MG63 (cell line): Measurements from ENCODE around the gene ARHGAP18. TPM values are rescaled to one million over a fixed set of nuclear protein-coding genes. Genes with fewer than 3 reads are reported as not detected.

Experiments
- DNase-seq: peaks from one replicate; pipeline ENCODE4 v3.0.0-alpha.2; 2020
- H3K27me3 ChIP-seq: fragments of 250-450 bp; sonication (Bioruptor Pico); 2 replicates; pipeline ENCODE4 v1.5.1; 2020; ENCODE audit warnings: mild to moderate bottlenecking, moderate library complexity
- H3K36me3 ChIP-seq: fragments of 250-450 bp; sonication (Bioruptor Pico); 2 replicates; pipeline ENCODE4 v1.5.1; 2020; ENCODE audit warnings: mild to moderate bottlenecking, moderate library complexity
- H3K4me3 ChIP-seq: fragments of 250-450 bp; sonication (Bioruptor Pico); 2 replicates; pipeline ENCODE4 v1.5.1; 2020; ENCODE audit warnings: mild to moderate bottlenecking, moderate library complexity
- H3K9me3 ChIP-seq: fragments of 250-450 bp; sonication (Bioruptor Pico); 2 replicates; pipeline ENCODE4 v1.5.1; 2020; ENCODE audit warnings: mild to moderate bottlenecking, moderate library complexity
- total RNA-seq: library from RNA; depleted of rRNA; stranded (reverse); fragments of >200 nt; shearing (Covaris generic); gene quantifications from 2 replicates; pipeline ENCODE4 v1.2.3, GENCODE V29; 2014; ENCODE audit warnings: low replicate concordance

The ARHGAP18 gene
- total RNA-seq, 1 experiment from 2014 or later = 31.7 TPM

- Histone ChIP-seq H3K9me3 (no peaks in the 10 kb centered on the region), H3K36me3 (no peaks in the 10 kb centered on the region), H3K27me3 (no peaks in the 10 kb centered on the region), H3K4me3 (no peak overlapping the region)
- DNase-seq = no peak
Measured at GRCh38 chr6:129732034-129732433, 22.1 kb upstream of the ARHGAP18 start.

- Histone ChIP-seq H3K36me3 (no peaks in the 10 kb centered on the region), H3K27me3 (no peaks in the 10 kb centered on the region), H3K9me3 (no peaks in the 10 kb centered on the region), H3K4me3 (no peak overlapping the region)
- DNase-seq = no peak
Measured at GRCh38 chr6:129731428-129731827, 21.5 kb upstream of the ARHGAP18 start.

GRCh38 chr6:129730477-129731165, 20.6 kb upstream of the ARHGAP18 start:
- H3K4me3 ChIP-seq = no peak overlapping the region
- no peak for DNase-seq
- no peaks in the 10 kb centered on the region for H3K9me3 ChIP-seq
- H3K36me3 ChIP-seq = no peaks in the 10 kb centered on the region
- no peaks in the 10 kb centered on the region for H3K27me3 ChIP-seq

GRCh38 chr6:129726650-129727049, 16.7 kb upstream of the ARHGAP18 start:
- H3K27me3 ChIP-seq = no peaks in the 10 kb centered on the region
- no peak overlapping the region for H3K4me3 ChIP-seq
- no peak for DNase-seq
- H3K36me3 ChIP-seq = no peaks in the 10 kb centered on the region
- no peaks in the 10 kb centered on the region for H3K9me3 ChIP-seq

GRCh38 chr6:129725341-129725740, 15.4 kb upstream of the ARHGAP18 start:
- no peaks in the 10 kb centered on the region for H3K9me3 ChIP-seq
- H3K4me3 ChIP-seq = no peak overlapping the region
- no peaks in the 10 kb centered on the region for H3K36me3 ChIP-seq
- H3K27me3 ChIP-seq = no peaks in the 10 kb centered on the region
- DNase-seq = no peak

- no peak for DNase-seq
Measured at GRCh38 chr6:129719692-129720091, 9.7 kb upstream of the ARHGAP18 start.

GRCh38 chr6:129717277-129717676, 7.3 kb upstream of the ARHGAP18 start:
- no peak overlapping the region for H3K4me3 ChIP-seq
- H3K27me3 ChIP-seq = no peaks in the 10 kb centered on the region
- no peaks in the 10 kb centered on the region for H3K36me3 ChIP-seq
- no peaks in the 10 kb centered on the region for H3K9me3 ChIP-seq
- DNase-seq = no peak

More at GRCh38 chr6:129719692-129720091, 9.7 kb upstream of the ARHGAP18 start:
- Histone ChIP-seq H3K9me3 (no peaks in the 10 kb centered on the region), H3K4me3 (no peak overlapping the region), H3K27me3 (no peaks in the 10 kb centered on the region), H3K36me3 (no peaks in the 10 kb centered on the region)

GRCh38 chr6:129713806-129714333, 3.9 kb upstream of the ARHGAP18 start:
- no peak for DNase-seq
- Histone ChIP-seq H3K9me3 (no peaks in the 10 kb centered on the region), H3K27me3 (no peaks in the 10 kb centered on the region), H3K36me3 (no peaks in the 10 kb centered on the region), H3K4me3 (no peak overlapping the region)

- peak; percentile 5 for DNase-seq
- H3K36me3 ChIP-seq = peaks cover 2% of the 10 kb centered on the region; the same call in 1 of the 2 replicates
- no peaks in the 10 kb centered on the region for H3K27me3 ChIP-seq
- no peak overlapping the region for H3K4me3 ChIP-seq
- no peaks in the 10 kb centered on the region for H3K9me3 ChIP-seq
Measured at GRCh38 chr6:129711271-129711631, 1.3 kb upstream of the ARHGAP18 start.

GRCh38 chr6:129710450-129711270, 683 bp upstream of the ARHGAP18 start:
- Histone ChIP-seq H3K4me3 (peak overlapping the region; percentile 68), H3K27me3 (no peaks in the 10 kb centered on the region), H3K36me3 (peaks cover 7% of the 10 kb centered on the region; the same call in 1 of the 2 replicates), H3K9me3 (no peaks in the 10 kb centered on the region)
- DNase-seq = no peak

- Histone ChIP-seq H3K4me3 (peak overlapping the region; percentile 68), H3K9me3 (no peaks in the 10 kb centered on the region), H3K27me3 (no peaks in the 10 kb centered on the region), H3K36me3 (peaks cover 7% of the 10 kb centered on the region)
- peak; percentile 32 for DNase-seq
Measured at GRCh38 chr6:129709196-129709768, 695 bp downstream of the ARHGAP18 start.

- no peaks in the 10 kb centered on the region for H3K27me3 ChIP-seq
- no peaks in the 10 kb centered on the region for H3K9me3 ChIP-seq
- H3K4me3 ChIP-seq = peak overlapping the region; percentile 68
- no peak for DNase-seq
- H3K36me3 ChIP-seq = peaks cover 7% of the 10 kb centered on the region
Measured at GRCh38 chr6:129708496-129709195, 1.3 kb downstream of the ARHGAP18 start.

GRCh38 chr6:129707882-129708495, 2.0 kb downstream of the ARHGAP18 start:
- Histone ChIP-seq H3K36me3 (peaks cover 7% of the 10 kb centered on the region), H3K9me3 (no peaks in the 10 kb centered on the region), H3K4me3 (peak overlapping the region; percentile 68; the same call in 1 of the 2 replicates), H3K27me3 (no peaks in the 10 kb centered on the region)
- DNase-seq = no peak

GRCh38 chr6:129707028-129707427, 2.9 kb downstream of the ARHGAP18 start:
- Histone ChIP-seq H3K9me3 (no peaks in the 10 kb centered on the region), H3K36me3 (peaks cover 7% of the 10 kb centered on the region), H3K27me3 (no peaks in the 10 kb centered on the region), H3K4me3 (no peak overlapping the region)
- no peak for DNase-seq

- no peaks in the 10 kb centered on the region for H3K27me3 ChIP-seq
Measured at GRCh38 chr6:129705212-129705611, 4.8 kb downstream of the ARHGAP18 start.

GRCh38 chr6:129704708-129705107, 5.3 kb downstream of the ARHGAP18 start:
- Histone ChIP-seq H3K27me3 (no peaks in the 10 kb centered on the region), H3K9me3 (no peaks in the 10 kb centered on the region), H3K4me3 (no peak overlapping the region), H3K36me3 (peaks cover 7% of the 10 kb centered on the region)
- no peak for DNase-seq

More at GRCh38 chr6:129705212-129705611, 4.8 kb downstream of the ARHGAP18 start:
- no peak for DNase-seq
- H3K4me3 ChIP-seq = no peak overlapping the region
- H3K9me3 ChIP-seq = no peaks in the 10 kb centered on the region
- H3K36me3 ChIP-seq = peaks cover 7% of the 10 kb centered on the region
